ENCODE measurements around the gene MEA1.

DNA sequence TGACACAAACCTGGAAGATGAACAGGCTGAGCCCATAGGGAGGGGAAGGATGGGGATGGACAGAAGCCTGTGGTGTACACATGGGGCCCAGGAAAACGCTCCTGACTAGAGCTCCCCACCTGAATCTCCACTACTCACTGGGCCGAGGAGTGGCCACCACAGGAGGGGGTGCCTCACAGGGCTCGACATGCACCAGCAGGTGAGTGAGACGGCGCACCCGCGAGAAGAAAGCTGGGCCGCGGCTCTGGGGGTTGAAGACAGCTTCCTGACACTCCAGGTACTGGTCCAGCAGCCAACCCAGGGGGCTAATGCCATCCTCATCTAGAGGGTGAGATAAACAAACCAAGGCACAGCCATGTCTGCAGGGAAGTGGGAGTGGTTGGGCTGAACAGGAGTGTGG lies 29.6 kb upstream of the MEA1 start:
- no peak for TF ChIP-seq POLR2A (IDR thresholded peaks at IDR 0.05)
- TF ChIP-seq, protein P1, sequence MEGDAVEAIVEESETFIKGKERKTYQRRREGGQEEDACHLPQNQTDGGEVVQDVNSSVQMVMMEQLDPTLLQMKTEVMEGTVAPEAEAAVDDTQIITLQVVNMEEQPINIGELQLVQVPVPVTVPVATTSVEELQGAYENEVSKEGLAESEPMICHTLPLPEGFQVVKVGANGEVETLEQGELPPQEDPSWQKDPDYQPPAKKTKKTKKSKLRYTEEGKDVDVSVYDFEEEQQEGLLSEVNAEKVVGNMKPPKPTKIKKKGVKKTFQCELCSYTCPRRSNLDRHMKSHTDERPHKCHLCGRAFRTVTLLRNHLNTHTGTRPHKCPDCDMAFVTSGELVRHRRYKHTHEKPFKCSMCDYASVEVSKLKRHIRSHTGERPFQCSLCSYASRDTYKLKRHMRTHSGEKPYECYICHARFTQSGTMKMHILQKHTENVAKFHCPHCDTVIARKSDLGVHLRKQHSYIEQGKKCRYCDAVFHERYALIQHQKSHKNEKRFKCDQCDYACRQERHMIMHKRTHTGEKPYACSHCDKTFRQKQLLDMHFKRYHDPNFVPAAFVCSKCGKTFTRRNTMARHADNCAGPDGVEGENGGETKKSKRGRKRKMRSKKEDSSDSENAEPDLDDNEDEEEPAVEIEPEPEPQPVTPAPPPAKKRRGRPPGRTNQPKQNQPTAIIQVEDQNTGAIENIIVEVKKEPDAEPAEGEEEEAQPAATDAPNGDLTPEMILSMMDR (IDR thresholded peaks at IDR 0.05 in 4 of 5, conservative IDR thresholded peaks at IDR 0.05 in 1 of 5), result no peak
